Stimulated activated CD4-positive, alpha-beta T cell treated with anti-CD3 and anti-CD28 coated beads, Interleukin-2, amount 100 ng/mL, for 4 hours (primary cell): ENCODE data around the gene PAN2.
A peak's percentile ranks its signal among the peaks of the same experiment; 100 is the strongest.
"Not testable (repeated sequence)": the region's sequence is repeated elsewhere in the genome, so short reads cannot be mapped to it uniquely, and the experiment has no call there.

Experiments
- DNase-seq: peaks from one replicate; pipeline ENCODE4 v3.0.0-alpha.2; 2020; ENCODE audit warnings: low read depth

The PAN2 gene

GRCh38 chr12:56307221-56307965 lies 26.4 kb downstream of the PAN2 start:
- DNase-seq = no peak

GRCh38 chr12:56304872-56305590 lies 28.8 kb downstream of the PAN2 start:
- no peak for DNase-seq

- no peak for DNase-seq
Measured at GRCh38 chr12:56304276-56304675, 29.5 kb downstream of the PAN2 start.

GRCh38 chr12:56300644-56301464 lies 32.9 kb downstream of the PAN2 start:
- DNase-seq = no peak

- DNase-seq = peak; percentile 98
Measured at GRCh38 chr12:56299853-56300643, 33.8 kb downstream of the PAN2 start, which contains the start of gene CS. CS (minus strand) TSS chr12:56300330; CDS start chr12:56300201, 129 bp downstream.

- DNase-seq = peak; percentile 13
Measured at GRCh38 chr12:56299308-56299852, 34.4 kb downstream of the PAN2 start.

- DNase-seq = no peak
Measured at GRCh38 chr12:56298828-56299227, 35.0 kb downstream of the PAN2 start.

- no peak for DNase-seq
Measured at GRCh38 chr12:56297400-56297799, 36.4 kb downstream of the PAN2 start.

GRCh38 chr12:56296295-56296694 lies 37.5 kb downstream of the PAN2 start:
- DNase-seq = no peak

- no peak for DNase-seq
Measured at GRCh38 chr12:56293795-56294194, 40.0 kb downstream of the PAN2 start.

GRCh38 chr12:56288705-56289387 lies 45.0 kb downstream of the PAN2 start:
- no peak for DNase-seq

- DNase-seq = no peak
Measured at GRCh38 chr12:56286044-56286830, 47.6 kb downstream of the PAN2 start.

- DNase-seq = not testable (repeated sequence)
Measured at GRCh38 chr12:56284263-56284662, 49.5 kb downstream of the PAN2 start.

- no peak for DNase-seq
Measured at GRCh38 chr12:56282579-56282978, 51.2 kb downstream of the PAN2 start.

GRCh38 chr12:56282030-56282429 lies 51.8 kb downstream of the PAN2 start:
- DNase-seq = no peak

- no peak for DNase-seq
Measured at GRCh38 chr12:56280849-56281248, 53.0 kb downstream of the PAN2 start.

GRCh38 chr12:56278905-56279304 lies 54.9 kb downstream of the PAN2 start:
- DNase-seq = no peak

- DNase-seq = no peak
Measured at GRCh38 chr12:56274299-56274698, 59.5 kb downstream of the PAN2 start.

- DNase-seq = not testable (repeated sequence)
Measured at GRCh38 chr12:56272468-56272867, 61.3 kb downstream of the PAN2 start.

- DNase-seq = no peak
Measured at GRCh38 chr12:56271031-56271430, 62.8 kb downstream of the PAN2 start.
